Stomach (tissue), 4 donors: ENCODE data around the gene PLEKHO2.
"Not testable (repeated sequence)": the region's sequence is repeated elsewhere in the genome, so short reads cannot be mapped to it uniquely, and the experiment has no call there.

Experiments
- CTCF ChIP-seq, 7 experiments: fragments of 450-650 bp in 4 of 7; fragments of 200-600 bp in 3 of 7; sonication (generic) in 3 of 7; IDR thresholded peaks; one replicate each; pipeline ENCODE4 v1.5.1; 2016 to 2019; ENCODE audit warnings: antibody characterized with exemption in 7 of 7, control low read depth in 2 of 7, mild to moderate bottlenecking in 1 of 7
- EP300 ChIP-seq: sonication (generic); formaldehyde crosslinking; IDR thresholded peaks from one replicate; pipeline ENCODE4 v1.6.1; 2017; ENCODE audit warnings: antibody characterized with exemption

- TF ChIP-seq CTCF (IDR thresholded peaks at IDR 0.05); EP300: not testable (repeated sequence)
These were observed 42.8 kb upstream of the PLEKHO2 start for GRCh38 chr15:64798905-64799304.
